Gastroesophageal sphincter (tissue), 3 donors: ENCODE results near the gene INSR.

Experiments
- CTCF ChIP-seq, 4 experiments: fragments of 200-600 bp in 2 of 4; fragments of 450-650 bp in 2 of 4; sonication (generic) in 1 of 4; IDR thresholded peaks; one replicate each; pipeline ENCODE4 v1.5.1; 2017 to 2019; ENCODE audit warnings: antibody characterized with exemption in 4 of 4, mild to moderate bottlenecking in 2 of 4, moderate library complexity in 2 of 4
- EP300 ChIP-seq: sonication (generic); formaldehyde crosslinking; IDR thresholded peaks from one replicate; pipeline ENCODE4 v1.6.1; 2017; ENCODE audit warnings: antibody characterized with exemption, mild to moderate bottlenecking
- POLR2A ChIP-seq, 2 donors: fragments of 450-650 bp; IDR thresholded peaks; one replicate each; pipeline ENCODE4 v1.6.1; 2017; ENCODE audit warnings: antibody characterized with exemption in 2 of 2, mild to moderate bottlenecking in 2 of 2, moderate library complexity in 1 of 2
- POLR2AphosphoS5 ChIP-seq: sonication (generic); formaldehyde crosslinking; IDR thresholded peaks from one replicate; pipeline ENCODE4 v1.6.1; 2017; ENCODE audit warnings: antibody characterized with exemption

GRCh38 chr19:7099597-7099921 is 194.7 kb downstream of the INSR start:
- no peak for TF ChIP-seq POLR2A (IDR thresholded peaks at IDR 0.05)
- TF ChIP-seq CTCF (IDR thresholded peaks at IDR 0.05) = no peak
- TF ChIP-seq EP300 = no peak
- no peak for TF ChIP-seq POLR2AphosphoS5
